T-helper 1 cell treated with Interleukin-12 subunit alpha and Interleukin-12 subunit beta and Interleukin-4 antibody, amounts not matched to agents 30 μg/mL and 1 μg/mL, for 36 hours (primary cell): Measurements from ENCODE around the gene PTPRN2.

Experiments
- H3K27ac Mint-ChIP-seq: one replicate; pipeline ENCODE4 v1.8.0; 2021; ENCODE audit warnings: mild to moderate bottlenecking, mixed read lengths
- H3K27me3 Mint-ChIP-seq: one replicate; pipeline ENCODE4 v1.8.0; 2021; ENCODE audit warnings: low read depth, mixed read lengths
- H3K36me3 Mint-ChIP-seq: one replicate; pipeline ENCODE4 v1.8.0; 2021; ENCODE audit warnings: low read depth, mixed read lengths
- H3K4me1 Mint-ChIP-seq: one replicate; pipeline ENCODE4 v1.8.0; 2021; ENCODE audit warnings: low read depth, mixed read lengths
- H3K4me3 Mint-ChIP-seq: one replicate; pipeline ENCODE4 v1.8.0; 2021; ENCODE audit warnings: mild to moderate bottlenecking, moderate library complexity, mixed read lengths
- H3K9me3 Mint-ChIP-seq: one replicate; pipeline ENCODE4 v1.8.0; 2021; ENCODE audit warnings: mixed read lengths

The PTPRN2 gene

GRCh38 chr7:158024351-158024715 lies 563.3 kb downstream of the PTPRN2 start:
- Mint-ChIP-seq H3K27me3 (no peaks in the 10 kb centered on the region), H3K4me1 (no peaks in the 10 kb centered on the region), H3K4me3 (no peak overlapping the region), H3K36me3 (no peaks in the 10 kb centered on the region), H3K9me3 (no peaks in the 10 kb centered on the region), H3K27ac (no peak overlapping the region)

- H3K36me3 Mint-ChIP-seq, result no peaks in the 10 kb centered on the region
- H3K27me3 Mint-ChIP-seq, result no peaks in the 10 kb centered on the region
- H3K9me3 Mint-ChIP-seq, result no peaks in the 10 kb centered on the region
- H3K27ac Mint-ChIP-seq, result no peak overlapping the region
- H3K4me3 Mint-ChIP-seq, result no peak overlapping the region
- H3K4me1 Mint-ChIP-seq, result no peaks in the 10 kb centered on the region
Observed at GRCh38 chr7:158023681-158024350, 563.8 kb downstream of the PTPRN2 start.

DNA sequence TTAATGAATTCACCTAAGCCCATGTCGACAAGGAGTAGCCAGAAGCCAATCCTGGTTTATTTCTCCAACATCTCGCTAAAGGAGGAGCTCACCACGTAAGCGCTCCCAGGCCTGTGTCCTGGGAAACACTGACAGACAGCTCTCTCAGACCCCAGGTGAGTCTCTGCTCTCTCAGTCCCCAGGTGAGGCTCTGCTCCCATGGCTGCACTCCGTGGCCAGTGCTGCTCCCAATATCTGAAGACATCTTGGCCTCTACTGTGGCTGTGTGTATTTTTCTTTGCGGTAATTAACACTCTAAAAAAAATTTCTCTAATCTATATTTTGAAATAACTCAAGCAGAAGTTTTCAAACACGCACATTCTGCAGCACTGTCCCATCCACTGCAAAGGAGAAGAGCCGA lies 564.5 kb downstream of the PTPRN2 start:
- Mint-ChIP-seq H3K9me3 (no peaks in the 10 kb centered on the region), H3K4me1 (no peaks in the 10 kb centered on the region), H3K4me3 (no peak overlapping the region), H3K27ac (no peak overlapping the region), H3K27me3 (no peaks in the 10 kb centered on the region), H3K36me3 (no peaks in the 10 kb centered on the region)

DNA sequence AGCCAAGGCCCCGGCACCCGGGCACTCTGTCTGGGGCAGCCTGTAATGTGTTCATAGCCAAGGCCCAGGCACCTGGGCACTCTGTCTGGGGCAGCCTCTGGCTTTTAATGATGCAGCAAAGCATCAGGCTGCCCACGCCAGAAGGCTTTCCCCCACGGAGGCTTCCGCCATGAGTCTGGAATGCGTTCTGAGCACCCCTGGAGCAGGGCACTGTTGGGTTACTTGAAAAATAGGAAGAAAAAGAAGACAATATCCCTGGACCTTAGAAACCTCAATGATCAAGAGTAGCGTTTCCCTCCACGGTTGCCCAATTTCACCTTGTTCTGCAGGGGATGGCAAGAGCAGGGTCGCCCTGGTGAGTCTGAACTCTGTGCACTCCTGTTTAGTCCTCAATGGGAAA lies 565.0 kb downstream of the PTPRN2 start:
- no peaks in the 10 kb centered on the region for H3K4me1 Mint-ChIP-seq
- no peak overlapping the region for H3K27ac Mint-ChIP-seq
- no peaks in the 10 kb centered on the region for H3K27me3 Mint-ChIP-seq
- no peaks in the 10 kb centered on the region for H3K9me3 Mint-ChIP-seq
- no peaks in the 10 kb centered on the region for H3K36me3 Mint-ChIP-seq
- no peak overlapping the region for H3K4me3 Mint-ChIP-seq

DNA sequence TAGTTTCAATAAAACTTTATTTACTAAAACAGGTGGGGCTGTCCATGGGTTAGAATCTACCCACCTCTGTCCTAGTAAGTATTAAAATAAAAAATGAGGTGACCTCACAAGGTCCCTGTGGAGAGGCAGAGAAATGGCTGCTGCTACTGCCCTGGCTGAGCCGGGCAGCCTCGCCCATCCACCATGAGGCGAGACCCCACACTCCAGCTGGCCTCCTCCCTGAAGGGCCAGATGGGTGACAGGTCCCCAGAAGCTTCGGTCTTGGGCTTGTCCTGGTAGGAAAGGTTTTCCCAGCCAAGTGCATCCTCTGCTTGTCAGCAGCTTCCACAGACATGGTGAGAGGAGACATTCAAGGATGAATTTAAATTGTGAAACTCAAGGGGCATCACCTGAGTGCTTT lies 565.8 kb downstream of the PTPRN2 start:
- no peak overlapping the region for H3K27ac Mint-ChIP-seq
- H3K36me3 Mint-ChIP-seq, result no peaks in the 10 kb centered on the region
- H3K27me3 Mint-ChIP-seq, result no peaks in the 10 kb centered on the region
- no peak overlapping the region for H3K4me3 Mint-ChIP-seq
- H3K4me1 Mint-ChIP-seq, result no peaks in the 10 kb centered on the region
- H3K9me3 Mint-ChIP-seq, result no peaks in the 10 kb centered on the region

DNA sequence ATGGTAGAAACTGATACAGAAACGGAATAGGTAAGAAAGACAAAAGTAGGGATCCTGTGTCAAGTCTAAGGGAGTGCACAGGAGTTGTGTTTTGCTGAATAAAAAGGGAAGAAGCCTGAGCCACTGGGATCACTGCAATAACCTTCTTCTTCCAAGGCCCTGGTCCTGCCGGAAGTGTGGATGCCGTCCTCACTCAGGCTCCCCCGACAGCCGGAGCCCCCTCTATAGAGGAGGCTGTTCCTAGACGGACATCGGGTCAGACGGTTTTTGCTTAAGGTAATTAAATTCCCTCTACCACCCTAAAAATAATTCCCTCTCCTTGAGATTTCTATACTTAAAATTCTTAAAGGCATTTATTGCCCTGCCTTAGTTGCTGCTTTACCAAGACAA lies 566.9 kb downstream of the PTPRN2 start:
- Mint-ChIP-seq H3K4me1 (no peaks in the 10 kb centered on the region), H3K27me3 (no peaks in the 10 kb centered on the region), H3K27ac (no peak overlapping the region), H3K36me3 (no peaks in the 10 kb centered on the region), H3K4me3 (no peak overlapping the region), H3K9me3 (no peaks in the 10 kb centered on the region)

DNA sequence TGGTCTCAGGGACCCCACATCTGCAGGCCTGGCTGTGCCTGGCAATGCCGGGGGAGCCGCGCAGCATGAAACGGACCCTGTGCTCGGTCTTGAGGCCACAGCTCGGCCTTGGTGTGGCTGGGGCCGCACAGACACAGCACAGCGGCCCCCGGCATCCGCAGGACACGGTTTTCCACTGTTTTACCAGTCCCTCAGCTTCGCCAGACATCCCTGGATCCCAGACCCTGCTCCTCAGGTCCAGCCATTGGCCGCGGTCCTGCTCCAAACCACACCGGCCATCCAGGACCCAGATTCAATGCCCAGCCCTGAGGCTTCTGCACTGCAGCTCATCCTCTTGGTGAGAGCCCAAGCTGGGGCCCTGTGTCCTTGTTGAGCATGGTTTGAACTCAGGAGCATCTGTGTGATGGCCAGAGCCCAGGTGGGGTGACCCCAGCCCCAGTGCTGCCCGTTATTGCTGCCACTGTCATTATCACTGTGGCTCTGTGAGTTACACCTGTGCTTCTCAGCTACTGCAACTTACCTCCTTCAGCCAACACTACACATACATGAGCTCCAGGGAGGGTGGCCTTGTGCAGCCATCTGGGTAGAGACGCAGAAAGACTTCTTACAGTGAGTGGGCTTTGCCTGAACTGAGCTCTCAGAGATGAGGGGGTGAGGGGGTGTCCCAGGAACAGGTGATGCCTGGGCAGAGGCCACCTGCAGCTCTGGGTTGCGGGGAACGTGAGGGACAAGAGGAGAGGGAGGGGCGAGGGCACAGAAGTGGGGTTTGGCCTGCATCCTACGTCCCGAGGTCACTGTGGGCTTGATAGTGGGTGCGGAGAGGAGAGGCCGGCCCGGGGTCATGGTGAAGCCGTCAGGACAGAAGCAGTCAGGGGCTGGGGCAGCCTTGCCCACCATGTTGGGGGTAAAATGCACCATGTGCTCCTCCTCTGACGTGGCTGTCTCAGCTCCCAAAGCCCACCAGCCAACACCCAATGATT lies 567.6 kb downstream of the PTPRN2 start:
- Mint-ChIP-seq H3K27ac (no peak overlapping the region), H3K9me3 (no peaks in the 10 kb centered on the region), H3K4me3 (no peak overlapping the region), H3K4me1 (no peaks in the 10 kb centered on the region), H3K36me3 (no peaks in the 10 kb centered on the region), H3K27me3 (no peaks in the 10 kb centered on the region)

- no peak overlapping the region for H3K4me3 Mint-ChIP-seq
- no peaks in the 10 kb centered on the region for H3K4me1 Mint-ChIP-seq
- no peaks in the 10 kb centered on the region for H3K27me3 Mint-ChIP-seq
- no peaks in the 10 kb centered on the region for H3K9me3 Mint-ChIP-seq
- no peak overlapping the region for H3K27ac Mint-ChIP-seq
- H3K36me3 Mint-ChIP-seq, result no peaks in the 10 kb centered on the region
Observed at GRCh38 chr7:158018971-158019645, 568.5 kb downstream of the PTPRN2 start.

DNA sequence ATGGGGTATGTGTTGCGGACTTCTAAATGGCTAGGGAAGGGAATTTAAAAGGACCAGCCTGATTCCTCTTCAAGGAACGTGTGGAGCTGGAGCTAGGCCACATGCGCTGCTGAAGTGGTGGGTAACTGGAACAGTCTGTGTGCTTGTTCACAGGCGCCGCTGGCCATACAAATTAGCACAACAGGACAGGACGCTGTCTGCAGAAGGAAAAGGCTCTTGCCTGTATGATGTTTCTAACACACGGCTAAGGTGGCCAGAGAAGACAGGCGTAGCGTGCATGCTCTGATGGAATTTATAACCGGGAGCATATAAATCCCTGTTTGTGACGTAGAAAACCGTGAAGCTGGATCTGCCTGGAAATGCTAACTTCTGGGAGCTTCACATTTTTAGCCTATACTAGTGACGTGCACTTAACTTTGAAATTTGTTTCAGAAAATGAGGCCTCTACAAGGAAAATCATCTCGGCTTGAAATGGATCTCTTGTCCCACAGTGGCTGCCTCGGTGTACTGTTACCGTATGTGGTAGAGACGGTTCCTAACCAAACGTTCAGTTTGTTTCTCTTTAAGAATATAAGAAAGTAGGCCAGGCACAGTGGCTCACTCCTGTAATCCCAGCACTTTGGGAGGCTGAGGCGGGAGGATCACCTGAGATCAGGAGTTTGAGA lies 569.4 kb downstream of the PTPRN2 start:
- Mint-ChIP-seq H3K27me3 (no peaks in the 10 kb centered on the region), H3K4me1 (no peaks in the 10 kb centered on the region), H3K36me3 (no peaks in the 10 kb centered on the region), H3K4me3 (no peak overlapping the region), H3K27ac (no peak overlapping the region), H3K9me3 (no peaks in the 10 kb centered on the region)

- Mint-ChIP-seq H3K27ac (no peak overlapping the region), H3K36me3 (no peaks in the 10 kb centered on the region), H3K4me1 (no peaks in the 10 kb centered on the region), H3K9me3 (no peaks in the 10 kb centered on the region), H3K27me3 (no peaks in the 10 kb centered on the region), H3K4me3 (no peak overlapping the region)
Observed at GRCh38 chr7:158017111-158018097, 570.2 kb downstream of the PTPRN2 start.

DNA sequence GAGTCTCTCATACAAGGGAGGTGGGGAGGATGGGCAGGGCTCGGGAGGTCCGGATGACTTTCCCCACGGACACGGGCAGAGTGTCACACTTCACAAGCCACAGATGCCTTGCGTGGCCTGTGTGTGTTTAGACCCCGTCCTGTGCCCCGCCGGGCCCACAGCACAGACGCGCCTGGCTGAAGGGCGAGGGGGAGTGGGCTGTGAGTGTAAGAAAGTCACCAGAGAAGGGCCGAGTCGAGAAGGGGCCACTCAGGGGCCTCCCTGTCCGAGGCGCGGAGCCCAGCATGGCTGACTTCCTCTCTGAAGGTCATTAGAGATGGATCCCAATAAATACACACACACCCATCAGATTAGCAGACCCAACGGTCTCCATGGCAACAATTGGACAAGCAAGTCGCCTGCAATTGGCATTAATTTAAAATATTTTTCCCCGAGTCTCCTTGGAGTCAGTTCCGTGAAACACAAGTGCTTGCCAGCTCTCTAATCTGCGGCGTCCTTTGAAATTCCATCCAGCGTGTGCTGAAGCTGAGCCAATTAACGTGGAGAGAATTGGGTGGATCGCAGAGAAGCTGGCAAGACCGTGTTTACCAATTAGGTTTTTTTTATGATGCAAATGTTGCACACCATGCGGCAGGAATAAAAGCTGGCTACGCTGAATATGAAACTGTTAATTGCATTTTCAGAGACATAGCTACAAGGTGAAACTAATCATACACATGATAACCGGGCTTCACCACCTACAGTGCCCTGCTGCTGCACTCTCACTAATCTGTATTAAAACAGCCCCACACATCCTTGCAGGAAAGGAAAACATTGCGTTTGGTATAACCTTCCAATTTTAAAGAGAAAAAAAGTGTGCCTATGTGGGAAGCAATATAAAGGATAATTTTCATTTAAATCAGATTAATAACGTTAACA lies 571.2 kb downstream of the PTPRN2 start:
- Mint-ChIP-seq H3K27ac (no peak overlapping the region), H3K27me3 (no peaks in the 10 kb centered on the region), H3K4me1 (no peaks in the 10 kb centered on the region), H3K9me3 (no peaks in the 10 kb centered on the region), H3K4me3 (no peak overlapping the region), H3K36me3 (no peaks in the 10 kb centered on the region)

DNA sequence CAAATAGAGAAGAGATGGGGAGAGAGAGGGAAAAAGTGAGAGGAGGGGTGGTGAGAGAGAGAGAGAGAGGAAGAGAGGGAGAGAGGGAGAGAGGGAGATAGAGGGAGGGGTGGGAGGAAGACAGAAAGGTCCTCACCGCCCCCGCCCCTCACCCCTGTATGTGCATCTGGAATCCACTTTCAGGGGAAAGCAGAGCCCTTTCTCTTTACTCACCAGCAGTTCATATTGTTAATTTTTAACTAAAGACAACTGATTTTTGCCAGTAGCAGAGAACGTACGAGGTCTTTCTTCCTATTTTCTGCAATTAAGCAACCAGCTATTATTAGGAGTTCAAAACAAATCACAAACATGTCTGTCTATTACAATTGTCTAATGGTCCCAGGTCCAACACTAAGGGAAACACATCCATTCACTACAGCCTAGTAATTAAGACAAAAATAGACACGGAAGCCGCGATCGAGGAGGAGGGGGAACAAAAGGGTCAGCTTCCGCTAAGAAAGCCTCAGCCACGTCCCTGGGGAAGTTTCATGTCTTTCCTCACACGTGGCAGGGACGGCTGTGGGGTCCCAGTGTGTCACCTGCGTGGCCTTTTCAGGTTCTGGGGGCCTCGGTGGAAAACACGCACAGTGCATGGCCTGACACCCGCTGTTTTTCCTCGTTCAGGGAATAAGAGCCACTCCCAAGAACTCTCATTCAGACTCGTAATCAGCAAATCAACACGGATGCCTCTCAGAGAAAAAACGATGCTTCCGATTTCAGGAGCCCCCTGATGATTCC lies 572.0 kb downstream of the PTPRN2 start:
- Mint-ChIP-seq H3K27me3 (no peaks in the 10 kb centered on the region), H3K4me1 (no peaks in the 10 kb centered on the region), H3K4me3 (no peak overlapping the region), H3K36me3 (no peaks in the 10 kb centered on the region), H3K27ac (no peak overlapping the region), H3K9me3 (no peaks in the 10 kb centered on the region)
